Stimulated activated naive B cell treated with anti-CD40 and anti-IgM and Interleukin-4, amounts not matched to agents 10 μg/mL and 1 μg/mL and 100 μg/mL, for 72 hours (primary cell): ENCODE measurements around the gene ZCWPW1.
"Not testable (repeated sequence)": the region's sequence is repeated elsewhere in the genome, so short reads cannot be mapped to it uniquely, and the experiment has no call there.

ENCODE experiments used
- ATAC-seq, 2 donors: fragments of 150-1000 bp; cut with Tn5 transposase; replicated peaks; 2 replicates each; pipeline ENCODE4 v1.10.0; 2021; ENCODE audit warnings: moderate library complexity in 1 of 2
- DNase-seq: peaks from one replicate; pipeline ENCODE4 v3.0.0; 2021
- H3K27ac Mint-ChIP-seq: one replicate; pipeline ENCODE4 v1.8.0; 2022; ENCODE audit warnings: mild to moderate bottlenecking, mixed read lengths
- H3K27me3 Mint-ChIP-seq, 2 donors: one replicate each; pipeline ENCODE4 v1.8.0; 2022; ENCODE audit warnings: mixed read lengths in 2 of 2
- H3K36me3 Mint-ChIP-seq, 2 donors: one replicate each; pipeline ENCODE4 v1.8.0; 2022; ENCODE audit warnings: mixed read lengths in 2 of 2, mild to moderate bottlenecking in 1 of 2
- H3K4me1 Mint-ChIP-seq, 2 donors: one replicate each; pipeline ENCODE4 v1.8.0; 2022; ENCODE audit warnings: mixed read lengths in 2 of 2, mild to moderate bottlenecking in 1 of 2
- H3K4me3 Mint-ChIP-seq, 2 donors: one replicate each; pipeline ENCODE4 v1.8.0; 2022; ENCODE audit warnings: mild to moderate bottlenecking in 2 of 2, mixed read lengths in 2 of 2, moderate library complexity in 1 of 2
- H3K9me3 Mint-ChIP-seq, 2 donors: one replicate each; pipeline ENCODE4 v1.8.0; 2022; ENCODE audit warnings: mixed read lengths in 2 of 2, mild to moderate bottlenecking in 1 of 2

Gene ZCWPW1

DNA sequence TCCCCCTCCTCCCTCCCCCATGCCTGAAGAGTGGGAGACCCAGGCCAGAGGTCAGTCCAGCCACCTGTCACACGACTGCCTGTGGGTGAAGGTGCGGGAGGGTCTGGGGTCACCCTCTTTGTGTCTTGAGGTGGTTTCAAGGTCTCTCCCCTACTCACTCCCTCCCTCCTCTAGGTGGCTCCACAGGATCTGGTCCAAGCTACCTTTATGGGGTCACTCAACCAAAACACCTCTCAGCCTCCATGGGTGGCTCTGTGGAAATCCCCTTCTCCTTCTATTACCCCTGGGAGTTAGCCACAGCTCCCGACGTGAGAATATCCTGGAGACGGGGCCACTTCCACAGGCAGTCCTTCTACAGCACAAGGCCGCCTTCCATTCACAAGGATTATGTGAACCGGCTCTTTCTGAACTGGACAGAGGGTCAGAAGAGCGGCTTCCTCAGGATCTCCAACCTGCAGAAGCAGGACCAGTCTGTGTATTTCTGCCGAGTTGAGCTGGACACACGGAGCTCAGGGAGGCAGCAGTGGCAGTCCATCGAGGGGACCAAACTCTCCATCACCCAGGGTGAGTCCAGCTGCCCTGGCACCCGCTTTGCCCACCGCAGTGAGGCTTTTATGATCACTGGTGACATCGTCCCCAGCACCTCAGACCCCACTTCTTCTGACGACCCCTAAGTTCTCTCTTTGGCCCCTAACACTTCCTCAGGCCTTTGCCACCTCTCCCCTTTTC lies 54.5 kb downstream of the ZCWPW1 start:
- H3K4me1 Mint-ChIP-seq, result peaks cover 33 to 61% of the 10 kb centered on the region in 2 donors
- not testable (repeated sequence) for H3K27me3 Mint-ChIP-seq, H3K4me3 Mint-ChIP-seq, DNase-seq, H3K36me3 Mint-ChIP-seq, H3K9me3 Mint-ChIP-seq
- ATAC-seq, result peak in 1 of 2 donors; percentile 25
- peak overlapping the region; percentile 78 for H3K27ac Mint-ChIP-seq

DNA sequence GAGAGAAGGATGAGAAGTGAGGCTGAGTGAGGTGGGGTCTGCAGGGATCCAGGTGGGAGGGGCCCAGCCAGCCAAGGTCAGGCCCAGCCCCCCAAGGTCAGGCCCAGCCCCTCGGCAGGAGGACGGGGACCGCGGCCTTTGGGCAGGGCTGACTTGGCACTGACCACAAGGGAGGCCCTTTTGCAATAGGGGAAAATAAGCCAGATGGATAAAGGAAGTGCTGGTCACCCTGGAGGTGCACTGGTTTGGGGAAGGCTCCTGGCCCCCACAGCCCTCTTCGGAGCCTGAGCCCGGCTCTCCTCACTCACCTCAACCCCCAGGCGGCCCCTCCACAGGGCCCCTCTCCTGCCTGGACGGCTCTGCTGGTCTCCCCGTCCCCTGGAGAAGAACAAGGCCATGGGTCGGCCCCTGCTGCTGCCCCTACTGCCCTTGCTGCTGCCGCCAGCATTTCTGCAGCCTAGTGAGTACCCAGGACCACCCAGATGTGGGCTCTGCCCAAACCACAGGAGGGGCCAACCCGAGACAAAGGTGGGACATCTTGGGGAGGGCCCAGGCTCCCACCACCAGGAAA lies 55.2 kb downstream of the ZCWPW1 start, which contains the start of gene PILRA:
PILRA (plus strand) TSS at position 227 of the 571 bp plus-strand sequence; CDS start at position 397, 170 bp downstream.
- Mint-ChIP-seq H3K4me3 (no peak within 1 kb of the TSS), H3K4me1 (peaks cover 40 to 68% of the 10 kb centered on the region in 2 donors), H3K36me3 (peaks cover 0 to 5% of the 10 kb centered on the region in 2 donors), H3K9me3 (no peaks in the 10 kb centered on the region), H3K27me3 (no peaks in the 10 kb centered on the region), H3K27ac (peak within 1 kb of the TSS; percentile 78)
- ATAC-seq, result no peak
- DNase-seq, result no peak

DNA sequence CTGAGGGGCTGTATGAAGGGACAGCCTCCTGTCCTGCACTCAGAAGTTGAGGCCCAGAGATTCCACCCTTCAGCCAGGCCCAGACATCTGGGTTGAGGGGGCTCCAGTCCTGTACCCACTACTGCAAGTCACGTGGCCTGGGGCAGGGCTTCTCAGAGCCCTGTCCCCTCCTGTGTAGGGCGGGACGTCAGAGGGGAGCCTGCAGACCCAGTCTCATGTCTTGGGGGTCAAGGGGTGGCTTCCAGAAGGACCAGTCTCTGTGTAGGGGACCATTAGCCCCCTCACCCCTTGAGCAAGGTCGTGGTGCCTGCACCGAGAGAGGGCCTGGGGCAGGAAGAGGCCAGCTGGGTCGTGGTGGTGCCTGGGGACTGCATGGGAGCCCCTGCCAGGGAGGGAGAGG lies 55.8 kb downstream of the ZCWPW1 start:
- H3K4me3 Mint-ChIP-seq, result no peak overlapping the region
- peaks cover 2 to 6% of the 10 kb centered on the region in 2 donors for H3K36me3 Mint-ChIP-seq
- DNase-seq (no peak), ATAC-seq (no peak)
- no peaks in the 10 kb centered on the region for H3K9me3 Mint-ChIP-seq
- peak overlapping the region; percentile 62 for H3K27ac Mint-ChIP-seq
- peaks cover 43 to 74% of the 10 kb centered on the region in 2 donors for H3K4me1 Mint-ChIP-seq
- H3K27me3 Mint-ChIP-seq, result no peaks in the 10 kb centered on the region

DNA sequence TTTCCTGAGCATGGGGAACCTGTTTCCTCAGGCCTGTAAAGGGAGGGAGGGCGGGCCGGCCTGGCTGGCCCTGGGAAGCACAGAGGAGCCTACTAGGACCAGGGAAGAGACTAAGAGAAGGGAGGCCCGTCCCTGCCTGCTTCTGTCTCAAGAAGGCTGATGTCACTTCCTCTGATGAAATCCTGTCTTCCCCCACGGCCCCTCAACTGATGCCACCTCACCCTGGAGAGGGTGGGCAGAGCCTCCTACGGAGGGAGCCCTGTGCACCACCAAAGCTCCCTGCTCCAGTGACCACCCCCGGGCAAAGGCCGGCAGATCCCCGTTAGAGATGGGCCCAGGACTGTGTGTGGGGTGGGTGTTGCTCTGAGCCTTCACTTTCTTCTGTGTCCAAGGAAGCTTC lies 56.2 kb downstream of the ZCWPW1 start:
- Mint-ChIP-seq H3K4me1 (peaks cover 47 to 79% of the 10 kb centered on the region in 2 donors), H3K9me3 (no peaks in the 10 kb centered on the region), H3K4me3 (no peak overlapping the region), H3K27ac (peak overlapping the region; percentile 62), H3K27me3 (no peaks in the 10 kb centered on the region), H3K36me3 (peaks cover 5 to 11% of the 10 kb centered on the region in 2 donors)
- DNase-seq, result no peak
- no peak for ATAC-seq

DNA sequence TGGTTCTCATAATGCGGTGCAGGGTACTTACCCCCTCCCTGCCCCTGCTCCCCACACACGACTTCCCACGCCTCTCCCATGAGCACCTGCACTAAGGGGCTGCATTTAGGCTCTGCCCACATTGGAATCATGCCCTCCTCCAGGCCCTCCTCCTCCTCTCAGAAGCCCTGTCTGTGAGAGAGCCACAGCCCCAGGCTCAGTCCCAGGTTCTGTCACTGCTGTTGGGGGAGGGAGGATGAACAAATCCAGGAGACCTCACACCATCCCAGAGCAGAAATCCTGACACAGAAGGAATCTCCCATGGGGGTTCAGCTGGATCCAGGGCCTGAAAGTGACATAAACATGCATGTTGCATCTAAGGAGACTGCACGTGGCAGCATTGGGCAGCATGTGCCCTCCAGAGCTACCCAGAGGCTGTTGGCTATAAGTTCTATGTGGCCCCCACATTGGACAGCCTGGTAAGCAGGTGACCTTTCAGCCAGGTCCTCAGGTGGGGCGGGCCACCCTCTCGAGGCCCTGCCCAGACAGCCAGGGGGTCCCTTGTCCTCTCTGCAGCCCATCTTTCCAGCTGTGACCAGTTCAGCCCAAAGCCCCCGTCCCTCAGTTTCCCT lies 56.8 kb downstream of the ZCWPW1 start:
- Mint-ChIP-seq H3K9me3 (no peaks in the 10 kb centered on the region), H3K4me3 (no peak overlapping the region), H3K36me3 (peaks cover 6 to 14% of the 10 kb centered on the region in 2 donors), H3K27ac (peak overlapping the region; percentile 89), H3K27me3 (no peaks in the 10 kb centered on the region), H3K4me1 (peaks cover 51 to 85% of the 10 kb centered on the region in 2 donors)
- DNase-seq (no peak), ATAC-seq (no peak)

DNA sequence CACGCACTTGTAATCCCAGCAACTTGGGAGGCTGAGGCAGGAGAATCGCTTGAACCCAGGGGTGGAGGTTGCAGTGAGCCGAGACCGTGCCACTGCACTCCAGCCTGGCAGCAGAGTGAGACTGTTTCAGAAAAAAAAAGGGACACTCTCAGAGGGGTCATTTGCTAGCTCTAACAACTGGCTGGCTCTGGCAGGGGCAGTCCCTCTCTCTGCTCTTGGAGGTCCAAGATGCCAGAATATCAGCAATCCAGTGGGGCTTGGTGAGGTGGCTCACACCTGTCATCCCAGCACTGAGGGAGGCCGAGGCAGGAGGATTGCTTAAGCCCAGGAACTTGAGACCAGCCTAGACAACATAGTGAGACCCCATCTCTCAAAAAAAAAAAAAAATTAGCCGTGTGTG lies 57.8 kb downstream of the ZCWPW1 start:
- peaks cover 59 to 94% of the 10 kb centered on the region in 2 donors for H3K4me1 Mint-ChIP-seq
- H3K9me3 Mint-ChIP-seq, result no peaks in the 10 kb centered on the region
- ATAC-seq, result no peak

DNA sequence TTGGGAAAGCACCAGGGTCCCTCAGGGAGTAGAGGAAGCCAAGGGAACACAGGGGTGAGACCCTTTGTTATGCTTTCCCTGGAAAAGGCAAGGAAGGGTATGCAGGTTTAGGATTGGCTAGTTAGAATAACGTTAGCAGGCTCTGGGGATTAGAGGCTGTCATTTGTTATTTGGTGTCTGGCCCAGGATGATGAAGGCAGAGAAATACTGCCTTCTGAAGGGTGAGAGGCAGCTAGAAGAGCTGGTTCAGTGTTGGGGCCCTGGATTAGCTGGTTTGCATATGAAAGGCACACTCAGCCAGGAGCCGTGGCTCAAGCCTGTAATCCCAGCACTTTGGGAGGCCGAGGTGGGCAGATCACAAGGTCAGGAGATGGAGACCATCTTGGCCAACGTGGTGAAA lies 58.2 kb downstream of the ZCWPW1 start:
- no peaks in the 10 kb centered on the region for H3K9me3 Mint-ChIP-seq
- no peak for DNase-seq
- H3K36me3 Mint-ChIP-seq, result peaks cover 12 to 25% of the 10 kb centered on the region in 2 donors
- ATAC-seq, result no peak
- H3K27ac Mint-ChIP-seq, result peak overlapping the region; percentile 88
- H3K27me3 Mint-ChIP-seq, result no peaks in the 10 kb centered on the region
- peaks cover 61 to 98% of the 10 kb centered on the region in 2 donors for H3K4me1 Mint-ChIP-seq
- no peak overlapping the region for H3K4me3 Mint-ChIP-seq

More for the DNA sequence above, 57.8 kb downstream of the ZCWPW1 start:
- peaks cover 12 to 22% of the 10 kb centered on the region in 2 donors for H3K36me3 Mint-ChIP-seq
- no peaks in the 10 kb centered on the region for H3K27me3 Mint-ChIP-seq
- H3K4me3 Mint-ChIP-seq, result no peak overlapping the region
- no peak for DNase-seq
- peak overlapping the region; percentile 89 for H3K27ac Mint-ChIP-seq

DNA sequence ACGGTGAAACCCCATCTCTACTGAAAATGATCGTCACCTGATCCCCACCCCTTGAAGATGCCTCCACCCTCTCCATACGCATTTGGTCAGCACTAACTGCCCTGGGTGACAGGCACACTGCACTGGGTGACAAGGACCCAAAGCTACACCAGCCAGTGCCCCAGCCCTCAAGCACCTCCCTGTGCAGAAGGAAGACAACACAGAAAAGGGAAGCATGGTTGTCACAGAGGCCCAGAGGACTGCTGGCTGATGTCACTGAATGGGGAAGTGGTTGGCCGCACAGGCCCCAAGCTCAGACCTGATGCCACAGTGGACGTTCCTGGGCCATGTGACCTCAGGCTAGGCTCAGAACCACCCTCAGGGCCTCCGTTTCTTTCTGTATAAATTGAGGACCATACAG lies 59.4 kb downstream of the ZCWPW1 start:
- peaks cover 57 to 97% of the 10 kb centered on the region in 2 donors for H3K4me1 Mint-ChIP-seq
- peaks cover 17 to 34% of the 10 kb centered on the region in 2 donors for H3K36me3 Mint-ChIP-seq
- DNase-seq (peak; percentile 89), ATAC-seq (peak; percentile 89 to 92)
- H3K9me3 Mint-ChIP-seq, result no peaks in the 10 kb centered on the region
- H3K4me3 Mint-ChIP-seq, result peak overlapping the region; percentile 52 to 54
- H3K27ac Mint-ChIP-seq, result peak overlapping the region; percentile 92
- H3K27me3 Mint-ChIP-seq, result no peaks in the 10 kb centered on the region

DNA sequence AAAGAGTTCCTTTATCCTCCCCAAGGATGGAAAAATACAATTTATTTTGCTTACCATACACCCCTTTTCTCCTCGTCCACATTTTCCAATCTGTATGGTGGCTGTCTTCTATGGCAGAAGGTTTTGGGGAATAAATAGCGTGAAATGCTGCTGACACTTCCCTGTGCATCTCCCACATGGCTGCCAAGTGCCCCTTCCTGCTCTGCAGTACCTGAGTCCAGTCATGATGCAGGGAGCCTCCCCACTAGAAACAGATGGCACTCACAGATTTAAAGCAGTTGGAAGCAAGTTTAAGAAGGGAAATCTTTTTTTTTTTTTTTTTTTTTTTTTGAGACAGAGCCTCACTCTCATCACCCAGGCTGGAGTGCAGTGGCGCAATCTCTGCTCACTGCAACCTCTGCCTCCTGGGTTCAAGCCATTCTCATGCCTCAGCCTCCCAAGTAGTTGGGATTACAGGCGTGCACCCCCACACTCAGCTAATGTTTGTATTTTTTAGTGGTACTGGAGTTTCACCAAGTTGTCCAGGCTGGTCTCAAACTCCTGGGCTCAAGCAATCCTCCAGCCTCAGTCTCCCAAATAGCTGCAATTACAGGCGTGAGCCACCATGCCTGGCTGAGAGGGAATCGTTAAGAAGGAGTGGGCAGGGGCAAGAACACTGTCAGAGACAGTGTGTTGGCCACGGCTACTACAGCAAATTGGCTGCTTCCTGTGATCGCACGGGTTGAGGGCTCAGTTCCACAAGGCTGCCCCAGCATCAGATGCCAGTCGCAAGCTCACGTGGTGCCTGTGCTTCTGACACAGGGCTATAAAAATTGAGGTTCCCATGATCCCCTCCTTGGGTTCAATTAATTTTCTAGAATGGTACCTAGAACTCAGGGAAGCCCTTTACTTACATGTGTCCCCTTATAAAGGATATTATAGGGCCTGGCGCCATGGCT lies 60.6 kb downstream of the ZCWPW1 start:
- peak overlapping the region in 1 of 2 donors; percentile 29 for H3K4me3 Mint-ChIP-seq
- no peaks in the 10 kb centered on the region for H3K27me3 Mint-ChIP-seq
- H3K36me3 Mint-ChIP-seq, result peaks cover 27 to 46% of the 10 kb centered on the region in 2 donors
- DNase-seq (peak; percentile 24), ATAC-seq (peak; percentile 13 to 16)
- H3K9me3 Mint-ChIP-seq, result no peaks in the 10 kb centered on the region
- H3K4me1 Mint-ChIP-seq, result peaks cover 53 to 92% of the 10 kb centered on the region in 2 donors
- peak overlapping the region; percentile 96 for H3K27ac Mint-ChIP-seq

DNA sequence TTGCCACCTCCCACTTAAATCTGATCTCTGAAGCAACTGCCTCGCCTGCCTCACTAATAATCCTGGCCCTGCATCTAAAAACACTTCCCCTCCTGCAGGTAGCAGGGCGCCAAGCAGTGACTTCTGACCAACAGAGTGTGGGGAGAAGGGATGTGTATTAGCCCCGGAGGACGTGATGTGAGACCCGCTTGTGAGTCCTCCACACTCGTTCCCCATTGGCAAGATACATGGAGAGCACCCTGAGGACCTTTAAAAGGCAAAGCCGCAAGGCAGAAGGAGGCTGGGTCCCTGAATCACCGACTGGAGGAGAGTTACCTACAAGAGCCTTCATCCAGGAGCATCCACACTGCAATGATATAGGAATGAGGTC lies 61.3 kb downstream of the ZCWPW1 start:
- peak overlapping the region; percentile 91 for H3K27ac Mint-ChIP-seq
- peaks cover 29 to 51% of the 10 kb centered on the region in 2 donors for H3K36me3 Mint-ChIP-seq
- peaks cover 49 to 84% of the 10 kb centered on the region in 2 donors for H3K4me1 Mint-ChIP-seq
- no peaks in the 10 kb centered on the region for H3K9me3 Mint-ChIP-seq
- DNase-seq (no peak), ATAC-seq (no peak)
- H3K27me3 Mint-ChIP-seq, result no peaks in the 10 kb centered on the region
- H3K4me3 Mint-ChIP-seq, result peak overlapping the region in 1 of 2 donors; percentile 10

DNA sequence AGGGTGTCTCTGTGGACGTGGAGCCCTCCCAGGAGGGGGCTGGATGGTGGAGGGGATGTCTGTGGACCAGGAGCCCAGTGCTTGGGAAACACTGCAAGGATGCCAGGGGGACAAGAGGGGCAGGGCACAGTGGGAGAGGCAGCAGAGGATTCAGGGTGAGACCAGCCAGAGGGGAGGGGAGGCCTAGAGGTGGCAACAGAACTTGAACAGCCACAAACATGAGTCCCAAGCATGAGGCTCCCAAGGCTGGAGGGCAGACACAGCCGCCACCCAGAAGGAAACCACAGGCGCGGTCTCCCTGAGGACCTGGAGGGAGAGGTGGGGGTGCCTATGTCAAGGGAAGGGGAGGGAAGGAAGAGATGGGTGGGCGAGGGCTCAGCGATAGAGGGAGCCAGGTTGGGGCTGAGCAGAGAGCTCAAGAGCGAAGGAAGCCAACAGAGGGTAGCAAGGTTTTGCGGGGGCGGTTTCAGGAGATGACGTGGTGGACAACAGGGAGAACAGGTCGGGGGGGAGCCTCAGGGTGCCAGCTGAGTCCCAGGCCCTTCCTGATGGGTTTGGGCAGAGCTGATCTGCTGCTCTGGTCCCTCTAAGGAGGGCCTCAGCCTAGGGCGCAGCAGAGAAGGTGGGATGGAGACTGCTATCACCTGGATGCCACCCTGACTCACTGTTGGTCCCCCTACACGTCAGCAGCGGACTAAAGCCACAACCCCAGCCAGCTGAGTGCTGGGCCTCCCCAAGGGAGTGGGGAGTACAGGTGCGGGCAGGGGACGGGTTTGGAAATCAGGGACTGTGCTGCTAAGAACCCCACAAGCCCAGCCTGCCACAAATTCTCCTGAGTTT lies 61.9 kb downstream of the ZCWPW1 start:
- H3K36me3 Mint-ChIP-seq, result peaks cover 33 to 57% of the 10 kb centered on the region in 2 donors
- peak overlapping the region; percentile 7 to 39 for H3K4me3 Mint-ChIP-seq
- no peaks in the 10 kb centered on the region for H3K9me3 Mint-ChIP-seq
- H3K27ac Mint-ChIP-seq, result peak overlapping the region; percentile 91
- H3K27me3 Mint-ChIP-seq, result no peaks in the 10 kb centered on the region
- DNase-seq (peak; percentile 38), ATAC-seq (peak; percentile 8 to 11)
- H3K4me1 Mint-ChIP-seq, result peaks cover 47 to 78% of the 10 kb centered on the region in 2 donors

DNA sequence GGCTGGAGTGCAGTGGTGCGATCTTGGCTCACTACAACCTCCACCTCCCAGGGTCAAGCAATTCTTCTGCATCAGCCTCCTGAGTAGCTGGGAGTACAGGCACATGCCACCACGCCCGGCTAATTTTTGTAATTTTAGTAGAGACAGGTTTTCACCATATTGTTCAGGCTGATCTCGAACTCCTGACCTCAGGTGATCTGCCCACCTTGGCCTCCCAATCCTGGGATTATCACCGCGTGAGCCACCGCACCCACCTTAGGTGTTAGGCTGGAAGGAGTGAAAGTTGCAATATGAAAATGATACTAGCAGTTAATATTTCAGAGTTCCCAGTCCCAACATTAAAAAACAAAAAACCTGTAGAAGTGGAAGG lies 62.5 kb downstream of the ZCWPW1 start:
- peaks cover 33 to 59% of the 10 kb centered on the region in 2 donors for H3K36me3 Mint-ChIP-seq
- not testable (repeated sequence) for DNase-seq, H3K9me3 Mint-ChIP-seq, H3K27me3 Mint-ChIP-seq, ATAC-seq
- peak overlapping the region; percentile 7 to 39 for H3K4me3 Mint-ChIP-seq
- H3K27ac Mint-ChIP-seq, result peak overlapping the region; percentile 91
- peaks cover 45 to 72% of the 10 kb centered on the region in 2 donors for H3K4me1 Mint-ChIP-seq

DNA sequence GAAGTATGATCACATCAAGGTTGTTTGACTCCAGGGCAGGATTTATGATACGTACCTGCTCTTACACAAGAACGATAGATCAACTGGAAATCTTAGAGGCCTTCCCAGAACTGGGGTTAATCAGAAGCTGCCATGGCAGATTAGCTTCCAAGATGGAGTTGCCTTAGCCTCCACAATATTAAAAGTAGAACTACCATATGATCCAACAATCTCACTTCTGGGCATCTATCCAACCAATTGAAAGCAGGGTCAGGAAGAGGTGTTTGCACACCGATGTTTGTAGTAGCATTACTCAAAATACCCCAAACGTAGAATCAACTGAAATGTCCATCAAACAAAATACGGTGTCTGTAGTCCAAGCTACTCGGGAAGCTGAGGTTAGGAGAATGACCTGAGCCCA lies 64.0 kb downstream of the ZCWPW1 start:
- peak overlapping the region; percentile 56 for H3K27ac Mint-ChIP-seq
- H3K4me3 Mint-ChIP-seq, result no peak overlapping the region
- peaks cover 42 to 70% of the 10 kb centered on the region in 2 donors for H3K36me3 Mint-ChIP-seq
- H3K27me3 Mint-ChIP-seq, result no peaks in the 10 kb centered on the region
- ATAC-seq, result no peak
- peaks cover 38 to 58% of the 10 kb centered on the region in 2 donors for H3K4me1 Mint-ChIP-seq
- no peak for DNase-seq
- no peaks in the 10 kb centered on the region for H3K9me3 Mint-ChIP-seq
